Keratinocyte (primary cell): ENCODE results near the gene ZNRF1. TPM values are rescaled to one million over a fixed set of nuclear protein-coding genes. Genes with fewer than 3 reads are reported as not detected.

Experiments used
- DNase-seq: peaks from one replicate; pipeline ENCODE4 v3.0.0-alpha.2; 2011; ENCODE audit warnings: low read depth, missing footprints, low spot score
- FAIRE-seq: peaks from 2 replicates; lab custom pipeline; 2011; peaks lifted over from hg19 to GRCh38; lab: Jason Lieb, UNC
- H2AFZ ChIP-seq: 2 replicates; pipeline ENCODE4 v1.6.0; 2012; ENCODE audit warnings: low read length, control low read depth, inconsistent platforms; ENCODE audit not compliant: control insufficient read depth
- H3K27ac ChIP-seq: 2 replicates; pipeline ENCODE4 v1.5.1; 2011; ENCODE audit warnings: low read length; ENCODE audit not compliant: control insufficient read depth, insufficient read depth
- H3K27me3 ChIP-seq: 3 replicates; pipeline ENCODE4 v1.6.0; 2011; ENCODE audit warnings: low read length; ENCODE audit not compliant: control insufficient read depth, insufficient read depth; ENCODE audit errors: extremely low read depth
- H3K36me3 ChIP-seq, 2 experiments: 2 replicates in 1 of 2; 3 replicates in 1 of 2; pipeline ENCODE4 v1.5.1; 2011; ENCODE audit warnings: low read length in 2 of 2, mild to moderate bottlenecking in 1 of 2; ENCODE audit not compliant: control insufficient read depth in 2 of 2, insufficient read depth in 2 of 2; ENCODE audit errors: extremely low read depth in 1 of 2
- H3K4me1 ChIP-seq: 3 replicates; pipeline ENCODE4 v1.5.1; 2011; ENCODE audit warnings: low read length; ENCODE audit not compliant: control insufficient read depth, insufficient read depth; ENCODE audit errors: extremely low read depth
- H3K4me2 ChIP-seq: 3 replicates; pipeline ENCODE4 v1.6.0; 2011; ENCODE audit warnings: low read depth, low read length; ENCODE audit not compliant: control insufficient read depth, insufficient read depth; ENCODE audit errors: extremely low read depth
- H3K4me3 ChIP-seq, 3 experiments: fragments of 200-600 bp in 1 of 3; sonication (generic) in 1 of 3; 2 replicates in 2 of 3; 3 replicates in 1 of 3; pipeline ENCODE4 v1.5.1; 2011 to 2016; ENCODE audit warnings: low read length in 3 of 3, mild to moderate bottlenecking in 3 of 3, control low read depth in 2 of 3, inconsistent platforms in 1 of 3, low read depth in 1 of 3, mixed read lengths in 1 of 3, mixed run types in 1 of 3, moderate library complexity in 1 of 3; ENCODE audit not compliant: control insufficient read depth in 2 of 3, insufficient read depth in 2 of 3; ENCODE audit errors: extremely low read depth in 1 of 3
- H3K79me2 ChIP-seq: 2 replicates; pipeline ENCODE4 v1.6.0; 2012; ENCODE audit warnings: low read length; ENCODE audit not compliant: control insufficient read depth, insufficient read depth
- H3K9ac ChIP-seq: 3 replicates; pipeline ENCODE4 v1.6.0; 2011; ENCODE audit warnings: low read length; ENCODE audit not compliant: control insufficient read depth, insufficient read depth; ENCODE audit errors: extremely low read depth
- H3K9me1 ChIP-seq: 3 replicates; pipeline ENCODE4 v1.6.0; 2011; ENCODE audit warnings: low read length; ENCODE audit not compliant: control insufficient read depth, insufficient read depth; ENCODE audit errors: extremely low read depth
- H3K9me3 ChIP-seq: 2 replicates; pipeline ENCODE4 v1.5.1; 2012; ENCODE audit warnings: low read depth, low read length; ENCODE audit not compliant: control insufficient read depth
- H4K20me1 ChIP-seq: 3 replicates; pipeline ENCODE4 v1.6.0; 2011; ENCODE audit warnings: low read length; ENCODE audit not compliant: control insufficient read depth, insufficient read depth; ENCODE audit errors: extremely low read depth
- EZH2 ChIP-seq: IDR thresholded peaks from one replicate; pipeline ENCODE4 v1.6.1; 2012; ENCODE audit warnings: inconsistent platforms, mild to moderate bottlenecking, low read length, moderate library complexity
- dilution Hi-C: fragments of 300-500 bp; cut with MboI; formaldehyde crosslinking; loops from one replicate; pipeline ENCODE4 v1.7.0; 2020; ENCODE audit warnings: low sequenced_read_pairs; ENCODE audit not compliant: extremely low pct_ligation_motif_present
- polyA plus RNA-seq, 5 experiments: library from polyadenylated mRNA; depleted of rRNA in 3 of 5; stranded (reverse) in 3 of 5; stranded (forward) in 1 of 5; unstranded in 1 of 5; fragments of >200 nt; gene quantifications; 1 replicate in 1 of 5; 2 replicates in 3 of 5; 3 replicates in 1 of 5; pipeline versions ENCODE4 v1.2.1 to v1.2.3, GENCODE V29; 2011 to 2012; ENCODE audit warnings: missing spikeins in 2 of 5, low read depth in 1 of 5, low replicate concordance in 1 of 5
- TF ChIP-seq, protein P1 (sequence below), 3 experiments: IDR thresholded peaks in 1 of 3; conservative IDR thresholded peaks in 1 of 3; optimal IDR thresholded peaks in 1 of 3; 2 replicates in 2 of 3; 3 replicates in 1 of 3; pipeline versions ENCODE3 to v1.5.1; 2011; ENCODE audit warnings: low read length in 3 of 3, mild to moderate bottlenecking in 3 of 3, moderate library complexity in 2 of 3, control low read depth in 1 of 3, inconsistent platforms in 1 of 3; ENCODE audit not compliant: insufficient read depth in 2 of 3; ENCODE audit errors: extremely low read depth in 1 of 3

ZNRF1 gene
- polyA plus RNA-seq, 1 donor (not counting 4 experiments of a cell fraction or from before 2014, with no cell fraction given): 19.1 TPM

GRCh38 chr16:75063549-75064088, 64.8 kb downstream of the ZNRF1 start:
- no peaks in the 10 kb centered on the region for H3K4me1 ChIP-seq
- dilution Hi-C loops: no loop called here
- no peak for DNase-seq
- no peak overlapping the region for H3K27ac ChIP-seq
- H3K36me3 ChIP-seq: no peaks in the 10 kb centered on the region
- H3K9me3 ChIP-seq: no peaks in the 10 kb centered on the region
- no peak for TF ChIP-seq EZH2
- TF ChIP-seq, protein P1, sequence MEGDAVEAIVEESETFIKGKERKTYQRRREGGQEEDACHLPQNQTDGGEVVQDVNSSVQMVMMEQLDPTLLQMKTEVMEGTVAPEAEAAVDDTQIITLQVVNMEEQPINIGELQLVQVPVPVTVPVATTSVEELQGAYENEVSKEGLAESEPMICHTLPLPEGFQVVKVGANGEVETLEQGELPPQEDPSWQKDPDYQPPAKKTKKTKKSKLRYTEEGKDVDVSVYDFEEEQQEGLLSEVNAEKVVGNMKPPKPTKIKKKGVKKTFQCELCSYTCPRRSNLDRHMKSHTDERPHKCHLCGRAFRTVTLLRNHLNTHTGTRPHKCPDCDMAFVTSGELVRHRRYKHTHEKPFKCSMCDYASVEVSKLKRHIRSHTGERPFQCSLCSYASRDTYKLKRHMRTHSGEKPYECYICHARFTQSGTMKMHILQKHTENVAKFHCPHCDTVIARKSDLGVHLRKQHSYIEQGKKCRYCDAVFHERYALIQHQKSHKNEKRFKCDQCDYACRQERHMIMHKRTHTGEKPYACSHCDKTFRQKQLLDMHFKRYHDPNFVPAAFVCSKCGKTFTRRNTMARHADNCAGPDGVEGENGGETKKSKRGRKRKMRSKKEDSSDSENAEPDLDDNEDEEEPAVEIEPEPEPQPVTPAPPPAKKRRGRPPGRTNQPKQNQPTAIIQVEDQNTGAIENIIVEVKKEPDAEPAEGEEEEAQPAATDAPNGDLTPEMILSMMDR (optimal IDR thresholded peaks at IDR 0.05 in 1 of 3, IDR thresholded peaks at IDR 0.05 in 1 of 3, conservative IDR thresholded peaks at IDR 0.05 in 1 of 3; ENCODE audit: extremely low read depth in 1 of 3, insufficient read depth in 2 of 3, low read length in 3 of 3): no peak
- H3K4me3 ChIP-seq: no peak overlapping the region
- no peak overlapping the region for H3K9ac ChIP-seq
- peaks cover 2% of the 10 kb centered on the region for H4K20me1 ChIP-seq
- H3K4me2 ChIP-seq: no peak overlapping the region
- H2AFZ ChIP-seq: no peak overlapping the region
- no peaks in the 10 kb centered on the region for H3K27me3 ChIP-seq
- FAIRE-seq: no peak
- H3K9me1 ChIP-seq: no peaks in the 10 kb centered on the region
- peaks cover 45% of the 10 kb centered on the region for H3K79me2 ChIP-seq

GRCh38 chr16:75064403-75065148, 65.8 kb downstream of the ZNRF1 start:
- no peaks in the 10 kb centered on the region for H3K4me1 ChIP-seq
- no peak overlapping the region for H3K27ac ChIP-seq
- TF ChIP-seq, protein P1 (optimal IDR thresholded peaks at IDR 0.05 in 1 of 3, IDR thresholded peaks at IDR 0.05 in 1 of 3, conservative IDR thresholded peaks at IDR 0.05 in 1 of 3; ENCODE audit: extremely low read depth in 1 of 3, insufficient read depth in 2 of 3, low read length in 3 of 3): no peak
- TF ChIP-seq EZH2: no peak
- peaks cover 40% of the 10 kb centered on the region for H3K79me2 ChIP-seq
- no peaks in the 10 kb centered on the region for H3K9me3 ChIP-seq
- no peak overlapping the region for H3K4me3 ChIP-seq
- DNase-seq (no peak), FAIRE-seq (no peak)
- peaks cover 2% of the 10 kb centered on the region for H4K20me1 ChIP-seq
- H3K9ac ChIP-seq: no peak overlapping the region
- no peak overlapping the region for H3K4me2 ChIP-seq
- H3K36me3 ChIP-seq: no peaks in the 10 kb centered on the region
- peaks cover under 1% of the 10 kb centered on the region for H3K9me1 ChIP-seq
- dilution Hi-C loops: no loop called here
- H2AFZ ChIP-seq: no peak overlapping the region
- no peaks in the 10 kb centered on the region for H3K27me3 ChIP-seq
